Measurements from ENCODE around the gene MYO5A. TPM values are rescaled to one million over a fixed set of nuclear protein-coding genes. Genes with fewer than 3 reads are reported as not detected.
A peak's percentile ranks its signal among the peaks of the same experiment; 100 is the strongest.

The MYO5A gene
- total RNA-seq, 1 donor = 54.3 TPM

DNA sequence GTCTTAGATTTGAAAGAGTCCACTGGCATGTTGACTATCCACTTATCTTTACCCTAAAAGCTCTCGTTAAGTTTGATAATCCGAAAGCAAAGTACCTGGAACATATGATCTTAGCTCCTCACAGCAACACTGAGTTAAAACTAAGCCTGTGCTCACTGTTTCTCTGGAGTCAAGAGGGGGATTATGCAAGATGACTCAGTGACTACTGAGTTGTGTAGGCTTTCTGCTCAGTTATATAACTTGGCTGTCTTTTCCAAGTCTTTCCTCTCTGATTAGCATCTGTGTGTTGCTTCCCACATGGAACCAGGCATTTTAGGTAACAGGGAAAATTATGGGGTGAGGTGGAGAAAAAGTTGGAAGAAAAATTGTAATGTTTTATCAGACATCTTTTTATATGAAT lies 201.9 kb downstream of the MYO5A start:
- Histone ChIP-seq H3K4me3 (ENCODE audit: insufficient read depth, low read length) (no peak overlapping the region), H3K79me2 (ENCODE audit: insufficient read depth, low read length) (no peaks in the 10 kb centered on the region), H4K20me1 (ENCODE audit: insufficient read depth, low read length) (no peaks in the 10 kb centered on the region), H3K27ac (ENCODE audit: low read depth, low read length) (no peak overlapping the region), H3K4me2 (ENCODE audit: insufficient read depth, low read length) (no peak overlapping the region), H3K4me1 (ENCODE audit: insufficient read depth, low read length) (peaks cover 4% of the 10 kb centered on the region), H3K36me3 (ENCODE audit: insufficient read depth, low read length) (peaks cover 9% of the 10 kb centered on the region), H2AFZ (ENCODE audit: low read length) (no peak overlapping the region), H3K27me3 (ENCODE audit: insufficient read depth, low read length) (no peaks in the 10 kb centered on the region), H3K9me3 (ENCODE audit: low read depth, low read length) (no peaks in the 10 kb centered on the region)
- DNase-seq (ENCODE audit: insufficient read length, low spot score, missing footprints) = peak; percentile 50
- TF ChIP-seq, protein P1, sequence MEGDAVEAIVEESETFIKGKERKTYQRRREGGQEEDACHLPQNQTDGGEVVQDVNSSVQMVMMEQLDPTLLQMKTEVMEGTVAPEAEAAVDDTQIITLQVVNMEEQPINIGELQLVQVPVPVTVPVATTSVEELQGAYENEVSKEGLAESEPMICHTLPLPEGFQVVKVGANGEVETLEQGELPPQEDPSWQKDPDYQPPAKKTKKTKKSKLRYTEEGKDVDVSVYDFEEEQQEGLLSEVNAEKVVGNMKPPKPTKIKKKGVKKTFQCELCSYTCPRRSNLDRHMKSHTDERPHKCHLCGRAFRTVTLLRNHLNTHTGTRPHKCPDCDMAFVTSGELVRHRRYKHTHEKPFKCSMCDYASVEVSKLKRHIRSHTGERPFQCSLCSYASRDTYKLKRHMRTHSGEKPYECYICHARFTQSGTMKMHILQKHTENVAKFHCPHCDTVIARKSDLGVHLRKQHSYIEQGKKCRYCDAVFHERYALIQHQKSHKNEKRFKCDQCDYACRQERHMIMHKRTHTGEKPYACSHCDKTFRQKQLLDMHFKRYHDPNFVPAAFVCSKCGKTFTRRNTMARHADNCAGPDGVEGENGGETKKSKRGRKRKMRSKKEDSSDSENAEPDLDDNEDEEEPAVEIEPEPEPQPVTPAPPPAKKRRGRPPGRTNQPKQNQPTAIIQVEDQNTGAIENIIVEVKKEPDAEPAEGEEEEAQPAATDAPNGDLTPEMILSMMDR (IDR thresholded peaks at IDR 0.05; ENCODE audit: extremely low read depth, low read depth, low read length) = no peak

GRCh38 chr15:52324109-52324508 lies 204.6 kb downstream of the MYO5A start:
- H3K9me3 ChIP-seq (ENCODE audit: low read depth, low read length) = no peaks in the 10 kb centered on the region
- no peaks in the 10 kb centered on the region for H4K20me1 ChIP-seq (ENCODE audit: insufficient read depth, low read length)
- H2AFZ ChIP-seq (ENCODE audit: low read length) = no peak overlapping the region
- no peak overlapping the region for H3K4me3 ChIP-seq (ENCODE audit: insufficient read depth, low read length)
- H3K4me1 ChIP-seq (ENCODE audit: insufficient read depth, low read length) = no peaks in the 10 kb centered on the region
- H3K27ac ChIP-seq (ENCODE audit: low read depth, low read length) = no peak overlapping the region
- no peak for DNase-seq (ENCODE audit: insufficient read length, low spot score, missing footprints)
- H3K79me2 ChIP-seq (ENCODE audit: insufficient read depth, low read length) = no peaks in the 10 kb centered on the region
- H3K4me2 ChIP-seq (ENCODE audit: insufficient read depth, low read length) = no peak overlapping the region
- peaks cover 3% of the 10 kb centered on the region for H3K36me3 ChIP-seq (ENCODE audit: insufficient read depth, low read length)
- no peaks in the 10 kb centered on the region for H3K27me3 ChIP-seq (ENCODE audit: insufficient read depth, low read length)
- TF ChIP-seq, protein P1 (IDR thresholded peaks at IDR 0.05; ENCODE audit: extremely low read depth, low read depth, low read length) = no peak

DNA sequence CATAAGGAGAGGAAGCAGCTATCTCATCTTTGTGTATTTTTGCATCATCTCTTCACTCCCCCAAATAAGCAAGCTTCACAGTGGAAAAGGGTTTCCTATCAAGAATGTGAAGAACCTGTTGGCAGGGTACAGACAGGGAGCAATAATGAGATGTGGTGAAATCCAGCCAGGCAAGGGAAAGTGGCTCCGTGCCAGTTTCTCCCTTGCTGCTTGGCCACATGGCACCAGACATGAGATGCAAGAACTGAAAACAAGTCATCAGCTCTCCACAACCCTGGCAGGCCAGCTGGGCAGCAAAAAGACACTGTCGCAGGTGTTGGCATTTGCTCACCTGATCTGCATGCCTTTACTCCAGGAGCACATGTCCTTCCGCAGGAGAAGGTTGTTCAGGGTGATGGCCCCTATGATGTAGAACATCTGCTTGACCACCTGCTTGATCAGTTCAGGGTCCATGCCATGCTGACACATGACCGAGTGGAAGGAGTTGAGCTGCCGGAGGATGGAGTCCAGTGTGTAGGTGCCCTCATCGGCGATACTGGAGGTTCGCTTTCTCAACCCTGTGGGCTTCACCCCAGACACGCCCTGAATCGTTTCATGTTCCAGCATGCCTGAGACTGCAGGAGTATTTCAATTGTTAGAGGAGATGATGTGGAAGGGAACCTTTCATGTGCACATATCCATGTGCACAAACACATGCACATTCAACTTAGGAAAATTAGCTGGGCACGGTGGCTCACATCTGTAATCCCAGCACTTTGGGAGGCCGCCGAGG lies 209.8 kb downstream of the MYO5A start:
- H3K27me3 ChIP-seq (ENCODE audit: insufficient read depth, low read length) = no peaks in the 10 kb centered on the region
- H3K4me3 ChIP-seq (ENCODE audit: insufficient read depth, low read length) = no peak overlapping the region
- no peak overlapping the region for H2AFZ ChIP-seq (ENCODE audit: low read length)
- H4K20me1 ChIP-seq (ENCODE audit: insufficient read depth, low read length) = no peaks in the 10 kb centered on the region
- TF ChIP-seq, protein P1 (IDR thresholded peaks at IDR 0.05; ENCODE audit: extremely low read depth, low read depth, low read length) = no peak
- no peak overlapping the region for H3K4me2 ChIP-seq (ENCODE audit: insufficient read depth, low read length)
- no peaks in the 10 kb centered on the region for H3K4me1 ChIP-seq (ENCODE audit: insufficient read depth, low read length)
- no peak overlapping the region for H3K27ac ChIP-seq (ENCODE audit: low read depth, low read length)
- H3K79me2 ChIP-seq (ENCODE audit: insufficient read depth, low read length) = no peaks in the 10 kb centered on the region
- no peaks in the 10 kb centered on the region for H3K9me3 ChIP-seq (ENCODE audit: low read depth, low read length)
- DNase-seq (ENCODE audit: insufficient read length, low spot score, missing footprints) = no peak
- peaks cover 11% of the 10 kb centered on the region for H3K36me3 ChIP-seq (ENCODE audit: insufficient read depth, low read length)

GRCh38 chr15:52317688-52318087 lies 211.0 kb downstream of the MYO5A start:
- Histone ChIP-seq H3K27ac (ENCODE audit: low read depth, low read length) (no peak overlapping the region), H3K4me3 (ENCODE audit: insufficient read depth, low read length) (no peak overlapping the region), H3K79me2 (ENCODE audit: insufficient read depth, low read length) (no peaks in the 10 kb centered on the region), H3K27me3 (ENCODE audit: insufficient read depth, low read length) (no peaks in the 10 kb centered on the region), H3K4me2 (ENCODE audit: insufficient read depth, low read length) (no peak overlapping the region), H4K20me1 (ENCODE audit: insufficient read depth, low read length) (no peaks in the 10 kb centered on the region), H3K9me3 (ENCODE audit: low read depth, low read length) (no peaks in the 10 kb centered on the region), H3K36me3 (ENCODE audit: insufficient read depth, low read length) (peaks cover 13% of the 10 kb centered on the region), H2AFZ (ENCODE audit: low read length) (no peak overlapping the region), H3K4me1 (ENCODE audit: insufficient read depth, low read length) (no peaks in the 10 kb centered on the region)
- no peak for DNase-seq (ENCODE audit: insufficient read length, low spot score, missing footprints)
- TF ChIP-seq, protein P1 (IDR thresholded peaks at IDR 0.05; ENCODE audit: extremely low read depth, low read depth, low read length) = no peak
